Caco-2 (cell line): ENCODE results near the gene IRS1. TPM values are rescaled to one million over a fixed set of nuclear protein-coding genes. Genes with fewer than 3 reads are reported as not detected.

Source experiments
- BruUV-seq: library from RNA; stranded (reverse); fragments of 400-500 nt; replicated peaks from 2 replicates; lab custom pipeline; 2021; lab: Mats Ljungman, UMichigan
- CTCF ChIA-PET: fragments of 300-600 bp; sonication (Branson Sonifier 250); formaldehyde crosslinking; loops from one replicate; lab custom pipeline; 2022; ENCODE audit warnings: antibody characterized with exemption; lab: Charles Lee
- POLR2A ChIA-PET: fragments of 300-600 bp; sonication (Branson Sonifier 250); formaldehyde crosslinking; loops from one replicate; lab custom pipeline; 2022; ENCODE audit warnings: antibody characterized with exemption; lab: Charles Lee
- DNase-seq, 2 experiments: peaks; one replicate each; pipeline versions ENCODE4 v3.0.0 to v3.0.0-alpha.2; 2020 to 2022
- H3K27me3 ChIP-seq: replicated peaks from 2 replicates; pipeline ENCODE4 v1.6.0; 2011; ENCODE audit warnings: low read length; ENCODE audit not compliant: control insufficient read depth, insufficient read depth
- H3K36me3 ChIP-seq: 2 replicates; pipeline ENCODE4 v1.5.1; 2011; ENCODE audit warnings: low read length; ENCODE audit not compliant: control insufficient read depth, insufficient read depth
- H3K4me1 ChIP-seq: fragments of 250-450 bp; sonication (Bioruptor Pico); 2 replicates; pipeline ENCODE4 v1.5.1; 2020; ENCODE audit warnings: mild to moderate bottlenecking
- H3K4me3 ChIP-seq: 2 replicates; pipeline ENCODE4 v1.5.1; 2011; ENCODE audit warnings: low read depth, mild to moderate bottlenecking, control low read depth, low read length
- H3K9me3 ChIP-seq: fragments of 250-450 bp; sonication (Bioruptor Pico); 2 replicates; pipeline ENCODE4 v1.5.1; 2020; ENCODE audit warnings: mild to moderate bottlenecking, moderate library complexity
- H3K27ac Mint-ChIP-seq: one replicate; pipeline ENCODE4 v1.8.0; 2022; ENCODE audit warnings: mixed read lengths; ENCODE audit not compliant: unreplicated experiment
- H3K27me3 Mint-ChIP-seq: one replicate; pipeline ENCODE4 v1.8.0; 2022; ENCODE audit warnings: mixed read lengths; ENCODE audit not compliant: insufficient read depth, unreplicated experiment
- H3K36me3 Mint-ChIP-seq: one replicate; pipeline ENCODE4 v1.8.0; 2022; ENCODE audit warnings: mild to moderate bottlenecking, mixed read lengths; ENCODE audit not compliant: insufficient read depth, unreplicated experiment
- H3K4me1 Mint-ChIP-seq: one replicate; pipeline ENCODE4 v1.8.0; 2022; ENCODE audit warnings: low read depth, mixed read lengths; ENCODE audit not compliant: unreplicated experiment
- H3K4me3 Mint-ChIP-seq: one replicate; pipeline ENCODE4 v1.8.0; 2022; ENCODE audit warnings: mild to moderate bottlenecking, moderate library complexity, mixed read lengths; ENCODE audit not compliant: unreplicated experiment
- H3K9me3 Mint-ChIP-seq: one replicate; pipeline ENCODE4 v1.8.0; 2022; ENCODE audit warnings: mixed read lengths; ENCODE audit not compliant: unreplicated experiment
- intact Hi-C: fragments of 100-400 bp; cut with micrococcal nuclease; formaldehyde crosslinking; loops from one replicate; pipeline ENCODE4 v1.10.0; 2022; ENCODE audit not compliant: unreplicated experiment
- total RNA-seq: library from RNA; stranded (reverse); gene quantifications from 2 replicates; pipeline ENCODE4 v1.2.3, GENCODE V29; 2022
- TF ChIP-seq, protein P1 (sequence below), 2 experiments: fragments of 200-600 bp in 1 of 2; IDR thresholded peaks; 1 replicate in 1 of 2; 2 replicates in 1 of 2; pipeline versions ENCODE4 v1.5.1 to v1.8.0; 2011 to 2022; ENCODE audit warnings: antibody characterized with exemption in 1 of 2, control low read depth in 1 of 2, inconsistent platforms in 1 of 2, low read depth in 1 of 2, low read length in 1 of 2, mild to moderate bottlenecking in 1 of 2, moderate library complexity in 1 of 2; ENCODE audit not compliant: insufficient read depth in 1 of 2, severe bottlenecking in 1 of 2, unreplicated experiment in 1 of 2

IRS1 gene
- total RNA-seq, 1 experiment from 2014 or later = 27.9 TPM

DNA sequence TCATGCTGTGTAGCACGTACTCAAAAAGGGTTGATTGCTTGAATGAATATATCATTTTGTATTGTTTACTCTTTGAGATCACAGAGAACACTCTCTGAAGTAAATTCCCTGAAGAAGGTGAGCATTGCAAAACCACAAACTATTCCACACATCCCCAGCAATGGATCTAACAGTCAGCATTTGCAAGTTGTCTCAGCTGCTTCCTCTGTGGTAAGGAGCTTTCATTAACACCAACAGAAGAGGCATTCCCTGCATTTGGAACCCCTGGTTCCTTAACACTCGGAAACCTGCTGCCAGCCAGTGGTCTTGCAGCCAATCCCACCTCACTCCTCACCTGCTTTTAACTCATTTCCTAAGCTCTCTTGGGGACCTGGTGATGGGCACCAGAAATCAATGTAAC lies 108.4 kb downstream of the IRS1 start:
- DNase-seq = no peak
- TF ChIP-seq, protein P1, sequence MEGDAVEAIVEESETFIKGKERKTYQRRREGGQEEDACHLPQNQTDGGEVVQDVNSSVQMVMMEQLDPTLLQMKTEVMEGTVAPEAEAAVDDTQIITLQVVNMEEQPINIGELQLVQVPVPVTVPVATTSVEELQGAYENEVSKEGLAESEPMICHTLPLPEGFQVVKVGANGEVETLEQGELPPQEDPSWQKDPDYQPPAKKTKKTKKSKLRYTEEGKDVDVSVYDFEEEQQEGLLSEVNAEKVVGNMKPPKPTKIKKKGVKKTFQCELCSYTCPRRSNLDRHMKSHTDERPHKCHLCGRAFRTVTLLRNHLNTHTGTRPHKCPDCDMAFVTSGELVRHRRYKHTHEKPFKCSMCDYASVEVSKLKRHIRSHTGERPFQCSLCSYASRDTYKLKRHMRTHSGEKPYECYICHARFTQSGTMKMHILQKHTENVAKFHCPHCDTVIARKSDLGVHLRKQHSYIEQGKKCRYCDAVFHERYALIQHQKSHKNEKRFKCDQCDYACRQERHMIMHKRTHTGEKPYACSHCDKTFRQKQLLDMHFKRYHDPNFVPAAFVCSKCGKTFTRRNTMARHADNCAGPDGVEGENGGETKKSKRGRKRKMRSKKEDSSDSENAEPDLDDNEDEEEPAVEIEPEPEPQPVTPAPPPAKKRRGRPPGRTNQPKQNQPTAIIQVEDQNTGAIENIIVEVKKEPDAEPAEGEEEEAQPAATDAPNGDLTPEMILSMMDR (IDR thresholded peaks at IDR 0.05; ENCODE audit: insufficient read depth in 1 of 2, low read depth in 1 of 2, low read length in 1 of 2, severe bottlenecking in 1 of 2, unreplicated experiment in 1 of 2) = no peak
- no peaks in the 10 kb centered on the region for H3K36me3 Mint-ChIP-seq
- BruUV-seq = no TSS peak
- Histone ChIP-seq H3K4me3 (no peak overlapping the region), H3K27me3 (no peaks in the 10 kb centered on the region), H3K4me1 (no peaks in the 10 kb centered on the region), H3K9me3 (no peaks in the 10 kb centered on the region), H3K36me3 (no peaks in the 10 kb centered on the region)
- CTCF ChIA-PET = no interaction called here
- H3K4me1 Mint-ChIP-seq = no peaks in the 10 kb centered on the region
- no peak overlapping the region for H3K4me3 Mint-ChIP-seq
- no peak overlapping the region for H3K27ac Mint-ChIP-seq
- POLR2A ChIA-PET = no interaction called here
- no peaks in the 10 kb centered on the region for H3K9me3 Mint-ChIP-seq
- intact Hi-C loops = no loop called here
- no peaks in the 10 kb centered on the region for H3K27me3 Mint-ChIP-seq

DNA sequence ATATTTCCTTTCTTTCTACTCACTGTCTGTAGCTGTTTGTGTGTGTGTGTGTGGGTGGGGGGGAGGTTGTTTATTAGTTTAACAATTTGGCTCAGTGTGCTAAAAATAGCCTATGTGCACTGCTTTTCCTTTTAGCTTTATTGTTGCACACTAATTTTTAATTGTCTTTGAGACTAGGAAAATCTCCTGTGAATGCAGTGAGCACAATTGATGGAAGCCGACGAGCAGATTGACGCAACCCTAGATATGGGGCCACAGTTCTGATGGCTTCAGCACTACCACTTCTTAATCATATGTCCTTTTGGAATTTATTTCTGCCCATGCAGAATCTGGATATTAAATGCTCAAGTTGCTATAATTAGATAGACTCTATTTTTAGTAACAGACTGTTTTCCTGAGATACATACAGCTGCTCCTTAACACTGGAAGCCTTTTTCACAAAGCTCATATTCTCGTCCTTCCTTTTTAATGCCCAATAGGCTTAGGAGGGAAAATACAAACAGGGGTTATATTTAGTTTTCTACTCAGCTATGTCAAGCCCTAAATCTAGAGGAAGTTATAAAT lies 109.1 kb downstream of the IRS1 start:
- no peak overlapping the region for H3K4me3 ChIP-seq
- POLR2A ChIA-PET = no interaction called here
- CTCF ChIA-PET = no interaction called here
- no TSS peak for BruUV-seq
- DNase-seq = no peak
- Mint-ChIP-seq H3K4me3 (no peak overlapping the region), H3K9me3 (no peaks in the 10 kb centered on the region), H3K4me1 (no peaks in the 10 kb centered on the region), H3K27ac (no peak overlapping the region), H3K36me3 (no peaks in the 10 kb centered on the region), H3K27me3 (no peaks in the 10 kb centered on the region)
- TF ChIP-seq, protein P1 (IDR thresholded peaks at IDR 0.05; ENCODE audit: insufficient read depth in 1 of 2, low read depth in 1 of 2, low read length in 1 of 2, severe bottlenecking in 1 of 2, unreplicated experiment in 1 of 2) = no peak
- no peaks in the 10 kb centered on the region for H3K36me3 ChIP-seq
- intact Hi-C loops = no loop called here
- H3K4me1 ChIP-seq = no peaks in the 10 kb centered on the region
- no peaks in the 10 kb centered on the region for H3K27me3 ChIP-seq
- H3K9me3 ChIP-seq = no peaks in the 10 kb centered on the region

DNA sequence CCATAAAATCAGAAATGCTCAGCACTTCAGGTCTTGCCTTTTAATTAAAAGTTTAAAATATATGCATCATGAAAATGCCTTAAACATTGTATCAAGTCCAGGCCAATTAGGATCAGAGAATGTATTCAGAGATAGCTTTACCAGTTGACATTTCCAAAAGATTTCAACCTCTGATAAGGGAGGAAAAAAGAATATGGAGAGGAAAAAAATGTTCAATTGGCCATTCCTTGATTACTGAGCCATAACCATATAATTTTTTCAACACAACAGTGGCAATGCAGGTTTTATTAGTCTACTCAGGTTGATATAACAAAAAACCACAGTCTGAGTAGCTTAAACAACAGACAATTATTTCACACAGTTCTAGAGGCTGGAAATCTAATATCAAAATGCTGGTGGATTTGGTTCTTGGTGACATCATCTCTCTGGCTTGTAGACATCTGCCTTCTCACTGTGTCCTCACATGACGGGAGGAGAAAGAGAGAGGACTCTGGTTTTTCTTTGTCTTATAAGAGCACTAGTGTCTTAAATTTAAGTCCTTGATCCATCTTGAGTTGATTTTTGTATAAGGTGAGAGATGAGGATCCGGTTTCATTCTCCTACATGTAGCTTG lies 111.9 kb downstream of the IRS1 start:
- ChIA-PET POLR2A (no interaction called here), CTCF (no interaction called here)
- no peaks in the 10 kb centered on the region for H3K36me3 ChIP-seq
- no TSS peak for BruUV-seq
- peaks cover 5% of the 10 kb centered on the region for H3K4me1 Mint-ChIP-seq
- H3K4me3 Mint-ChIP-seq = no peak overlapping the region
- H3K36me3 Mint-ChIP-seq = no peaks in the 10 kb centered on the region
- no peak for DNase-seq
- no peaks in the 10 kb centered on the region for H3K9me3 Mint-ChIP-seq
- H3K4me1 ChIP-seq = no peaks in the 10 kb centered on the region
- no peaks in the 10 kb centered on the region for H3K27me3 Mint-ChIP-seq
- no peak overlapping the region for H3K27ac Mint-ChIP-seq
- no peak overlapping the region for H3K4me3 ChIP-seq
- H3K27me3 ChIP-seq = no peaks in the 10 kb centered on the region
- intact Hi-C loops = loop anchor here (10.0 kb wide), 1 partner anchor 107 kb away; the partner anchor contains the start of gene IRS1
- TF ChIP-seq, protein P1 (IDR thresholded peaks at IDR 0.05; ENCODE audit: insufficient read depth in 1 of 2, low read depth in 1 of 2, low read length in 1 of 2, severe bottlenecking in 1 of 2, unreplicated experiment in 1 of 2) = no peak
- H3K9me3 ChIP-seq = no peaks in the 10 kb centered on the region
